Mesendoderm (in vitro differentiated cells): ENCODE results near the gene NOS2. TPM values are rescaled to one million over a fixed set of nuclear protein-coding genes. Genes with fewer than 3 reads are reported as not detected.
"Not testable (repeated sequence)": the region's sequence is repeated elsewhere in the genome, so short reads cannot be mapped to it uniquely, and the experiment has no call there.

Experiments
- DNase-seq: peaks from one replicate; pipeline ENCODE4 v3.0.0; 2013
- H2AK5ac ChIP-seq: 2 replicates; pipeline ENCODE4 v1.6.1; 2013; ENCODE audit warnings: low read length, inconsistent platforms
- H2BK120ac ChIP-seq: 2 replicates; pipeline ENCODE4 v1.6.1; 2013; ENCODE audit warnings: low read depth, mild to moderate bottlenecking, low read length, moderate library complexity, mixed read lengths
- H2BK15ac ChIP-seq: replicated peaks from 2 replicates; pipeline ENCODE4 v1.6.1; 2013; ENCODE audit warnings: low read depth, mild to moderate bottlenecking, moderate library complexity
- H2BK5ac ChIP-seq: 2 replicates; pipeline ENCODE4 v1.6.1; 2013; ENCODE audit warnings: low read length, inconsistent platforms
- H3K18ac ChIP-seq: 2 replicates; pipeline ENCODE4 v1.6.1; 2013; ENCODE audit warnings: mild to moderate bottlenecking, low read length, mixed read lengths
- H3K23ac ChIP-seq: one replicate; pipeline ENCODE4 v1.6.1; 2013; ENCODE audit warnings: low read length
- H3K27ac ChIP-seq: 2 replicates; pipeline ENCODE4 v1.5.1; 2013; ENCODE audit warnings: low read depth, mild to moderate bottlenecking, inconsistent platforms, low read length, moderate library complexity
- H3K27me3 ChIP-seq: 2 replicates; pipeline ENCODE4 v1.6.1; 2013; ENCODE audit warnings: low read length, control low read depth, mild to moderate bottlenecking, inconsistent platforms; ENCODE audit not compliant: insufficient read depth, poor library complexity
- H3K36me3 ChIP-seq: 2 replicates; pipeline ENCODE4 v1.6.1; 2013; ENCODE audit warnings: low read length, inconsistent platforms; ENCODE audit not compliant: control insufficient read depth, insufficient read depth
- H3K4ac ChIP-seq: one replicate; pipeline ENCODE4 v1.6.1; 2013; ENCODE audit warnings: low read depth, mild to moderate bottlenecking, low read length, moderate library complexity
- H3K4me1 ChIP-seq: 2 replicates; pipeline ENCODE4 v1.6.1; 2013; ENCODE audit warnings: low read depth, low read length, inconsistent platforms; ENCODE audit not compliant: control insufficient read depth
- H3K4me2 ChIP-seq: 2 replicates; pipeline ENCODE4 v1.6.1; 2013; ENCODE audit warnings: low read length
- H3K4me3 ChIP-seq: 2 replicates; pipeline ENCODE4 v1.5.1; 2013; ENCODE audit warnings: mild to moderate bottlenecking, low read length
- H3K56ac ChIP-seq: one replicate; pipeline ENCODE4 v1.6.1; 2013; ENCODE audit warnings: low read length
- H3K79me1 ChIP-seq: 2 replicates; pipeline ENCODE4 v1.6.1; 2013; ENCODE audit warnings: low read length, inconsistent platforms
- H3K79me2 ChIP-seq: 2 replicates; pipeline ENCODE4 v1.6.1; 2013; ENCODE audit warnings: mild to moderate bottlenecking, low read length; ENCODE audit not compliant: control insufficient read depth, insufficient read depth
- H3K9ac ChIP-seq: 2 replicates; pipeline ENCODE4 v1.6.1; 2013; ENCODE audit warnings: low read length, inconsistent platforms
- H4K5ac ChIP-seq: one replicate; pipeline ENCODE4 v1.6.1; 2013; ENCODE audit warnings: low read length
- H4K8ac ChIP-seq: one replicate; pipeline ENCODE4 v1.6.1; 2013; ENCODE audit warnings: low read depth, mild to moderate bottlenecking, control low read depth, low read length, moderate library complexity
- WGBS: extraction: QIAGEN DNeasy Blood & Tissue Kit; methylation state at CpG from one replicate; pipeline ENCODE4 v1.1.7; 2013; ENCODE audit warnings: low lambda C conversion rate, missing lambda C conversion rate; ENCODE audit not compliant: insufficient coverage; ENCODE audit errors: extremely low coverage; 5-methylcytosine and 5-hydroxymethylcytosine counted together
- polyA plus RNA-seq, 2 experiments: library from polyadenylated mRNA; stranded (reverse); fragments of 200-250 nt; gene quantifications; one replicate each; pipeline ENCODE4 v1.2.3, GENCODE V29; 2013

Gene NOS2
- 0.42 TPM for polyA plus RNA-seq (2013, experiment 1 of 2)
- polyA plus RNA-seq (2013, experiment 2 of 2): 0.50 TPM

DNA sequence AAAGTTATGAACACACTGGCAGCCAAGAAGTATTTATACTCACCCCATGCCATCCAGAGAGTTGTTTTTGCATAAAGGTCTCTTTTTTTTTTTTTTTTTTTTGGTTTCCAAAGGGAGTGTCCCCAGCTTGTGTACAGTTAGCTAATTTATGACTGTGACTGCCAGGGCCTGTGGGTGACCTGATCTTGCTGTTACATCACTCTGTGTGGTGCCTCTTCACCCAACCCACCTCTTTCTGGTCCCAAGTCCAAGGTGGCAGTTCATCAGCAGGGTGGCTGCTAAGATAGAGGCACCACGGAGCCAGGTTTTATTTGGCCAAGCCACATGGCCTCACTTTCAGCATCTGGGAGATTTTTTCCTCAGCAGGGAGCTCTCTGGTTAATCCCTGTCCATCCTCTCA is at the start of gene NOS2:
Gene NOS2, minus strand, starts transcription at position 8 of the 400 bp plus-strand sequence. CDS start 1,720 bp downstream, outside the sequence.
- H2BK5ac ChIP-seq: no peak within 1 kb of the TSS
- no peak within 1 kb of the TSS for H2BK120ac ChIP-seq
- H3K18ac ChIP-seq: no peak within 1 kb of the TSS
- no peaks in the 10 kb centered on the region for H3K79me2 ChIP-seq
- H4K5ac ChIP-seq: no peak within 1 kb of the TSS
- no peak for DNase-seq
- no peak within 1 kb of the TSS for H3K56ac ChIP-seq
- H2BK15ac ChIP-seq: no peak within 1 kb of the TSS
- H3K4me1 ChIP-seq: no peaks in the 10 kb centered on the region
- no peak within 1 kb of the TSS for H3K27ac ChIP-seq
- no peak within 1 kb of the TSS for H3K4me3 ChIP-seq
- H3K79me1 ChIP-seq: no peaks in the 10 kb centered on the region
- WGBS: no CpG with 5 or more reads among the region's 1 CpG
- H3K9ac ChIP-seq: no peak within 1 kb of the TSS
- H3K4ac ChIP-seq: no peak within 1 kb of the TSS
- no peak within 1 kb of the TSS for H4K8ac ChIP-seq
- H3K4me2 ChIP-seq: no peak within 1 kb of the TSS
- H3K23ac ChIP-seq: no peak within 1 kb of the TSS
- H3K36me3 ChIP-seq: no peaks in the 10 kb centered on the region
- no peaks in the 10 kb centered on the region for H3K27me3 ChIP-seq
- no peak within 1 kb of the TSS for H2AK5ac ChIP-seq

GRCh38 chr17:27849474-27850185 is 49.3 kb upstream of the NOS2 start:
- no peak overlapping the region for H3K23ac ChIP-seq
- H3K27me3 ChIP-seq: no peaks in the 10 kb centered on the region
- WGBS: no CpG with 5 or more reads among the region's 9 CpGs
- no peak overlapping the region for H3K18ac ChIP-seq
- no peak overlapping the region for H3K4me3 ChIP-seq
- no peak overlapping the region for H2AK5ac ChIP-seq
- H4K8ac ChIP-seq: no peak overlapping the region
- H3K79me1 ChIP-seq: no peaks in the 10 kb centered on the region
- no peak overlapping the region for H3K4ac ChIP-seq
- H3K4me1 ChIP-seq: no peaks in the 10 kb centered on the region
- DNase-seq: no peak
- H3K36me3 ChIP-seq: no peaks in the 10 kb centered on the region
- no peak overlapping the region for H3K9ac ChIP-seq
- H2BK120ac ChIP-seq: no peak overlapping the region
- no peak overlapping the region for H2BK5ac ChIP-seq
- H3K56ac ChIP-seq: no peak overlapping the region
- no peaks in the 10 kb centered on the region for H3K79me2 ChIP-seq
- no peak overlapping the region for H3K4me2 ChIP-seq
- no peak overlapping the region for H4K5ac ChIP-seq
- no peak overlapping the region for H2BK15ac ChIP-seq
- H3K27ac ChIP-seq: no peak overlapping the region

GRCh38 chr17:27848931-27849330 is 48.6 kb upstream of the NOS2 start:
- no peak overlapping the region for H3K56ac ChIP-seq
- no peak overlapping the region for H2BK15ac ChIP-seq
- H3K23ac ChIP-seq: no peak overlapping the region
- no peak for DNase-seq
- no peaks in the 10 kb centered on the region for H3K79me2 ChIP-seq
- H3K4ac ChIP-seq: no peak overlapping the region
- H2BK5ac ChIP-seq: no peak overlapping the region
- H3K4me2 ChIP-seq: no peak overlapping the region
- no peak overlapping the region for H3K4me3 ChIP-seq
- no peak overlapping the region for H4K8ac ChIP-seq
- no peak overlapping the region for H3K9ac ChIP-seq
- no peak overlapping the region for H3K18ac ChIP-seq
- WGBS: no CpG with 5 or more reads among the region's 3 CpGs
- H3K79me1 ChIP-seq: no peaks in the 10 kb centered on the region
- H3K27me3 ChIP-seq: no peaks in the 10 kb centered on the region
- no peak overlapping the region for H3K27ac ChIP-seq
- H2BK120ac ChIP-seq: no peak overlapping the region
- H4K5ac ChIP-seq: no peak overlapping the region
- H3K4me1 ChIP-seq: no peaks in the 10 kb centered on the region
- no peak overlapping the region for H2AK5ac ChIP-seq
- no peaks in the 10 kb centered on the region for H3K36me3 ChIP-seq

GRCh38 chr17:27846808-27847307 is 46.5 kb upstream of the NOS2 start:
- H2BK120ac ChIP-seq, H2AK5ac ChIP-seq, H3K4me1 ChIP-seq, H4K8ac ChIP-seq, H3K79me1 ChIP-seq, H2BK5ac ChIP-seq, H3K23ac ChIP-seq, H3K27ac ChIP-seq, H3K4me2 ChIP-seq, H3K79me2 ChIP-seq, H3K36me3 ChIP-seq, H3K9ac ChIP-seq, H3K4ac ChIP-seq, H3K27me3 ChIP-seq, H3K4me3 ChIP-seq, DNase-seq, H2BK15ac ChIP-seq, H3K18ac ChIP-seq, H4K5ac ChIP-seq, H3K56ac ChIP-seq: not testable (repeated sequence)
- WGBS: no CpG with 5 or more reads among the region's 11 CpGs

DNA sequence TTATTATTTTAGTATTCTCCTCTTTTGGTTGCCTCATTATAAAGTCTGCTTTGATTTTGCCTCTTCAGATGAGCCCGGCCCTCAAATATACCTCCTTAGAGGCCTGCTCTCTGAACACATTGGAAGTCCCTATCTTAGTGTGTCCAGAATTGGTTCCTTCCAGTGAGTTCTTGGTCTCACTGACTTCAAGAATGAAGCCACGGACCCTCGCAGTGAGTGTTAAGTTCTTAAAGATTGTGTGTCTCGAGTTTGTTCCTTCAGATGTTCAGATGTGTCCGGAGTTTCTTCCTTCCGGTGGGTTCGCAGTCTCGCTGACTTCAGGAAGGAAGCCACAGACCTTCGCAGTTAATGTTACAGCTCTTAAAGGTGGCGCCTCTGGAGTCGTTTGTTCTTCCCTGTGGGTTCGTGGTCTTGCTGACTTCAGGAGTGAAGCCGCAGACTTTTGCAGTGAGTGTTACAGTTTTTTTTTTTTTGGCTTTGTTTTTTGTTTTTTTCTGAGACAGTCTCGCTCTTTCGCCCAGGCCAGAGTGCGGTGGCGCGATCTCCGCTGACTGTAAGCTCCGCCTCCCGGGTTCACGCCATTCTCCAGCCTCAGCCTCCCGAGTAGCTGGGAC is 45.8 kb upstream of the NOS2 start:
- Histone ChIP-seq H2BK120ac (no peak overlapping the region), H3K4ac (no peak overlapping the region), H3K27ac (no peak overlapping the region), H3K56ac (no peak overlapping the region), H4K8ac (no peak overlapping the region), H3K36me3 (no peaks in the 10 kb centered on the region), H3K9ac (no peak overlapping the region), H4K5ac (no peak overlapping the region), H2AK5ac (no peak overlapping the region), H3K79me2 (no peaks in the 10 kb centered on the region), H3K18ac (no peak overlapping the region), H2BK15ac (no peak overlapping the region), H3K4me2 (no peak overlapping the region), H3K4me3 (no peak overlapping the region), H3K4me1 (no peaks in the 10 kb centered on the region), H3K23ac (no peak overlapping the region), H3K79me1 (no peaks in the 10 kb centered on the region), H3K27me3 (no peaks in the 10 kb centered on the region), H2BK5ac (no peak overlapping the region)
- no CpG with 5 or more reads among the region's 23 CpGs for WGBS
- DNase-seq: no peak
